Mammary epithelial cell (primary cell): ENCODE measurements around the gene VCP.

ENCODE experiments used
- CTCF ChIP-seq, 2 donors: IDR thresholded peaks in 1 of 2; conservative IDR thresholded peaks in 1 of 2; 2 replicates each; pipeline ENCODE4 v1.5.1; 2011 to 2012; ENCODE audit warnings: inconsistent platforms in 2 of 2, low read length in 2 of 2, mild to moderate bottlenecking in 2 of 2, control low read depth in 1 of 2, low read depth in 1 of 2; ENCODE audit not compliant: insufficient read depth in 1 of 2; ENCODE audit errors: extremely low read depth in 1 of 2
- EZH2 ChIP-seq: IDR thresholded peaks from 2 replicates; pipeline ENCODE4 v1.6.1; 2012; ENCODE audit warnings: low read length, inconsistent platforms, borderline replicate concordance

- TF ChIP-seq CTCF (conservative IDR thresholded peaks at IDR 0.05 in 1 of 2, IDR thresholded peaks at IDR 0.05 in 1 of 2; ENCODE audit: extremely low read depth in 1 of 2, insufficient read depth in 1 of 2, low read depth in 1 of 2, low read length in 2 of 2): no peak
- TF ChIP-seq EZH2: no peak
Observed at GRCh38 chr9:35029241-35029640, 43.2 kb downstream of the VCP start.
